Activated CD8-positive, alpha-beta T cell treated with anti-CD3 and anti-CD28 coated beads, Interleukin-2, amount 10 ng/mL, durations not matched to agents 7 days and 5 days (primary cell): ENCODE data around the gene RALGAPB. TPM values are rescaled to one million over a fixed set of nuclear protein-coding genes. Genes with fewer than 3 reads are reported as not detected.

ENCODE experiments used
- ATAC-seq: fragments of 150-1000 bp; cut with Tn5 transposase; one replicate; pipeline ENCODE4 v1.10.0; 2021; ENCODE audit warnings: moderate library complexity
- CTCF ChIA-PET: fragments of 350-600 bp; sonication (Branson Sonifier 250); formaldehyde crosslinking; loops from one replicate; lab custom pipeline; 2021; ENCODE audit warnings: antibody characterized with exemption; lab: Charles Lee
- POLR2A ChIA-PET: fragments of 350-600 bp; sonication (Branson Sonifier 250); formaldehyde crosslinking; loops from one replicate; lab custom pipeline; 2021; ENCODE audit warnings: antibody characterized with exemption; lab: Charles Lee
- DNase-seq: peaks from one replicate; pipeline ENCODE4 v3.0.0-alpha.2; 2020
- H3K27ac Mint-ChIP-seq: one replicate; pipeline ENCODE4 v1.8.0; 2021; ENCODE audit warnings: mild to moderate bottlenecking, mixed read lengths
- H3K27me3 Mint-ChIP-seq: one replicate; pipeline ENCODE4 v1.8.0; 2021; ENCODE audit warnings: low read depth, mixed read lengths
- H3K36me3 Mint-ChIP-seq: one replicate; pipeline ENCODE4 v1.8.0; 2021; ENCODE audit warnings: low read depth, mixed read lengths
- H3K4me1 Mint-ChIP-seq: one replicate; pipeline ENCODE4 v1.8.0; 2021; ENCODE audit warnings: low read depth, mixed read lengths
- H3K4me3 Mint-ChIP-seq: one replicate; pipeline ENCODE4 v1.8.0; 2021; ENCODE audit warnings: mild to moderate bottlenecking, mixed read lengths
- H3K9me3 Mint-ChIP-seq: one replicate; pipeline ENCODE4 v1.8.0; 2022; ENCODE audit warnings: mixed read lengths; ENCODE audit not compliant: insufficient read depth
- total RNA-seq, 2 experiments: library from RNA; stranded (reverse); gene quantifications; one replicate each; pipeline ENCODE4 v1.2.3, GENCODE V29; 2021

The RALGAPB gene
- total RNA-seq, 2 experiments from 2014 or later = 29.5 to 29.6 TPM

DNA sequence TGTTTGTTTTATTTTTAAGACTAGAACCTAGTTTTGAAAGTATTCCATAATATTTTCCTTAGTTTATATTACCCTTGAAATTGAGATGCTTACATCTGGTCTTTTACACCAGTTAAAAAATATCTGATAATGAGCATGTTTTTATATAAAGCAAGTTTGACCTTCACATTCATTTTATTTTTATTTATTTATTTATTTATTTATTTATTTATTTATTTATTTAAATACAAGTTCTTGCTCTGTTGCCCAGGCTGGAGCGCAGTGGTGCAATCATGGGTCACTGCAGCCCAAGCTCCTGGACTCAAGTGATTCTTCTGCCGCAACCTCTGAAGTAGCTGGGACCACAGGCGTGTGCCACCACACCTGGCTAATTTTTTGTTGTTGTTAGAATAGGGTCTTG, 55.5 kb downstream of the RALGAPB start:
- Mint-ChIP-seq H3K36me3 (peaks cover 24% of the 10 kb centered on the region), H3K4me3 (no peak overlapping the region), H3K4me1 (no peaks in the 10 kb centered on the region), H3K27me3 (no peaks in the 10 kb centered on the region), H3K9me3 (no peaks in the 10 kb centered on the region), H3K27ac (no peak overlapping the region)
- no peak for DNase-seq
- CTCF ChIA-PET = no interaction called here
- POLR2A ChIA-PET = no interaction called here
- ATAC-seq = no peak

DNA sequence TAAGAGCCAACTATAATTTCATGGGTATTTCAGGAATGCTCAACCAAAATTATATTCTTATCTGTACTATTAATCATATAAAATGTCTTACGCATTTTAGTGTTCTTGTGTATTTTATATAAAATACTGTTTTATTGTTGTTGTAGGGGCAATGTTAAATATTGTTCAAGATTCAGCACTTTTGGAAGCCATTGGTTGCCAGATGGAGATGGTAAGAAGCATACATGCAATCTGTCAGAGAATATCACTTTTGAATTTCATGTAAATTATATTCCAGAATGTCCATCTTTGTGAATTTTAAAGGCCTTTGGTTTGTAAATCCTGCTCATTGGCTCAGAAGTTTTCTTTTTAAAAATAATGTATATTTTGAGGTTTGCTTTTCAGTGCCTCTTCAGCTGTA, 58.4 kb downstream of the RALGAPB start:
- ChIA-PET POLR2A (no interaction called here), CTCF (no interaction called here)
- Mint-ChIP-seq H3K9me3 (no peaks in the 10 kb centered on the region), H3K27ac (no peak overlapping the region), H3K4me3 (no peak overlapping the region), H3K4me1 (peaks cover 1% of the 10 kb centered on the region), H3K27me3 (no peaks in the 10 kb centered on the region), H3K36me3 (peaks cover 32% of the 10 kb centered on the region)
- no peak for ATAC-seq
- DNase-seq = no peak

DNA sequence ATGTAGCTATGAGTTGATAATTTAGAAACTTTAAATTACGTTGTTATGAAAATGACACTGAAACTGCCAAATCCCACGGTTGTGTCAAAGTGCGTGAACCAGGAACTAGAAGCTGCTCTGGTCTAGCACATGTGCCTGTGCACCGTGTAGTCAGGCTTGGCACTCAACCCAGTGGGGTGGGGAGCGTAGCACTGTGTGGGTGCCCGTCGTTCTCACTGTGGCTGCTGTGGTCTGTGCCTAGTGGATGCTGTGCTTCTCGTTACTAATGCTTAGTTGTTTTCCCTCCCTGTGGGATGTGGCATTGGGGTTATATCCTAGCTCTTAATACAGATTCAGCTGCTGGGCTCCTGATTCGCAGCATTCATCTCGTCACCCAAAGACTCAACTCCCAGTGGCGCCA, 62.1 kb downstream of the RALGAPB start:
- ChIA-PET POLR2A (interaction anchor here (0.6 kb wide), 1 partner anchor 100 kb away, joined by 4 read pairs; the partner anchor contains the start of gene SNHG17), CTCF (interaction anchor here (0.7 to 1.7 kb wide), 2 partner anchors 16 to 99 kb away, joined by 3 to 6 read pairs; partner anchors contain the start of gene SNHG17)
- Mint-ChIP-seq H3K9me3 (no peaks in the 10 kb centered on the region), H3K27me3 (no peaks in the 10 kb centered on the region), H3K36me3 (peaks cover 45% of the 10 kb centered on the region), H3K4me1 (peaks cover 17% of the 10 kb centered on the region), H3K4me3 (no peak overlapping the region), H3K27ac (no peak overlapping the region)
- DNase-seq (no peak), ATAC-seq (no peak)

DNA sequence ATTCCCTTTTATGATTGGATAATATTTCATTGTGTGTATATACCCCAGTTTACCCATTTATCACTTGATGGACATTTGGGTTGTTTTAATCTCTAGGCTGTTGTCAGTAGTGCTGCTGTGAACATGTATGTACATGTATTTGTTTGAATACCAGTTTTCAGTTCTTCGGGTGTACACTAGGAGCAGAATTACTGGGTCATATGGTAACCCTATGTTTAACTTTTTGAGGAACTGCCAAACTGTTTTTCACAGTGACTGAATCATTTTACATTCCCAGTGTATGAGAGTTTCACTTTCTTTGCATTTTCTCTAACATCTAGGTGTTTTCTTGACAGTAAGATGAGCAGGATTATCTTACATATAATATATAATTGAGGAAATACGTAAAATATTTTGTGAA, 63.7 kb downstream of the RALGAPB start:
- peaks cover 17% of the 10 kb centered on the region for H3K4me1 Mint-ChIP-seq
- POLR2A ChIA-PET = no interaction called here
- CTCF ChIA-PET = no interaction called here
- no peak for DNase-seq
- H3K9me3 Mint-ChIP-seq = no peaks in the 10 kb centered on the region
- ATAC-seq = no peak
- H3K27me3 Mint-ChIP-seq = no peaks in the 10 kb centered on the region
- H3K27ac Mint-ChIP-seq = no peak overlapping the region
- H3K4me3 Mint-ChIP-seq = no peak overlapping the region
- peaks cover 49% of the 10 kb centered on the region for H3K36me3 Mint-ChIP-seq

DNA sequence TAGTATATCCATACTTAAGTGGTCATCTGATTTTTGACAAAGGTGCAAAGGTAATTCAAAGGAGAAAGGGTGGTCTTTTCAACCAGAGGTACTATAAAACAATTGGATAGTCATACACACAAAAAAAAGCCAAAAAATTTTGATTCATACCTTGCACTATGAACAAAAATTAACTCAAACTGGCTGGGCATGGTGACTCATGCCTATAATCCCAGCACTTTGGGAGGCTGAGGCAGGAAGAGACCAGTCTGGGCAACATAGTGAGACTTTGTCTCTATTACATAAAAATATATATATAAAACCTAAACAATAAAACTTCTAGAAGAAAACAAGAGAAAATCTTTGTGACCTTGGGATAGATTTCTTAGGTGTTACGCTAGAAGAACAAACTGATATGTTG, 64.5 kb downstream of the RALGAPB start:
- ChIA-PET CTCF (no interaction called here), POLR2A (no interaction called here)
- no peaks in the 10 kb centered on the region for H3K9me3 Mint-ChIP-seq
- H3K4me1 Mint-ChIP-seq = peaks cover 17% of the 10 kb centered on the region
- peaks cover 53% of the 10 kb centered on the region for H3K36me3 Mint-ChIP-seq
- H3K27ac Mint-ChIP-seq = no peak overlapping the region
- ATAC-seq = no peak
- no peak overlapping the region for H3K4me3 Mint-ChIP-seq
- no peak for DNase-seq
- H3K27me3 Mint-ChIP-seq = no peaks in the 10 kb centered on the region

DNA sequence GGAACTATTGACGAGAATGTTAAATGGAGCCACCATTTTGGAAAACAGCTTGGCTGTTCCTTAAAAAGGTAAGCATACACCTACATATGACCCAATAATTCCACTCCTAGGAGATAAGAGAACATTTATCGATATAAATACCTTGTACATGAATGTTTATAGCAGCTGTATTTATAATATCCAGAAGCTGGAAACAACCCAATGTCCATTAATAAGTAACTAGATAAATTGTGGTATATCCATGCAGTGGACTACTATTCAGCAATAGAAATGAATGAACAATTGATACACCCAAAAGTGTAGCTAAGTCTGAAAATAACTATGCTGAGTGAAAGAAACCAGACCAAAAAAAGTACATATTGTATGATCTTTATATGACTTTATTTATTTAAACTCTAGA, 66.1 kb downstream of the RALGAPB start:
- DNase-seq (no peak), ATAC-seq (no peak)
- Mint-ChIP-seq H3K4me3 (no peak overlapping the region), H3K27ac (no peak overlapping the region), H3K9me3 (no peaks in the 10 kb centered on the region), H3K4me1 (peaks cover 17% of the 10 kb centered on the region), H3K27me3 (no peaks in the 10 kb centered on the region), H3K36me3 (peaks cover 56% of the 10 kb centered on the region)
- ChIA-PET CTCF (interaction anchor here (0.7 to 1.2 kb wide), 2 partner anchors 11 to 12 kb away, joined by 3 to 4 read pairs; no protein-coding TSS in a partner anchor), POLR2A (no interaction called here)

DNA sequence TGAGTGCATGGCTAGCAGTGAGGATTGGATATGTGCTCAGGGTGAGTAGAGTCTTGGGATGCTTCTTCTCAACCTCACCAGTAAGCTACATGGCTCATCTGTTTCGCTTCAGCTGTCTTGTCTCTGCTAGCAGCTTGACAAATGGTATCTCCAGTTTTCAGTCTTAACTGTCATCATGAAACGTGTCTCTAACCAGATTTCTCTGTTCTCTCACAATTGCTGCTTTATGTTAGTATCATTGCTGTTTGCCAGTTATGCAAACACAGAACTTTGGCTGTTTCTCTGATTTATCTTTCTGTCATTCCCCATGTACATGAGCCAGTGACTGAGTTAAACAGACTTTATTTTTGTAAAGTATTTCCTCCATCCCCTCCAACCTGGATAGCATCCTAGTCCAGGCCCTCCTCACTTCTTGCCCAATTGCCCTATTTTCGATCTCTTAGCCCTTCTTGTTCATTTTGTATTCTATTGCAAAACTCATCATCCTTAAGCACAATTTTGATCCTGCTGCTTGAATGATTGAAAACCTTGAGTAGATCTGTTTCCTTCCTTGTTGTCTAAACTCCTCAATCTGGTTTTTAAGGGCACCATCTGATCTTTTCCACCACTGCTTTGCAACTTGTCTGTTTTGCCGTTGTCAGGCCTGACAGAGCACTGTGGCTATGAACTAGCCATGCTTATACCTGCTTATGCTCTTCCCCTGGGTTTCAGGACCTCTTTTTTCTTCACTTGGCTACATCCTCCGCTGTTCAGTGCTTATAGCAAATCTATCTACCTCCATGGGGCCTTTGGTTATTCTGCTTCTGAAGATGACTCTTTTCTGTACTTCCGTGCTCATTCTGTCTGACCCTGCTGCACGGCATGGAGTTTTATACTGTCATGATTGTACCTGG, 70.6 kb downstream of the RALGAPB start:
- POLR2A ChIA-PET = no interaction called here
- Mint-ChIP-seq H3K9me3 (no peaks in the 10 kb centered on the region), H3K27me3 (no peaks in the 10 kb centered on the region), H3K4me1 (no peaks in the 10 kb centered on the region), H3K36me3 (peaks cover 48% of the 10 kb centered on the region), H3K4me3 (no peak overlapping the region), H3K27ac (no peak overlapping the region)
- ATAC-seq (no peak), DNase-seq (no peak)
- CTCF ChIA-PET = no interaction called here

DNA sequence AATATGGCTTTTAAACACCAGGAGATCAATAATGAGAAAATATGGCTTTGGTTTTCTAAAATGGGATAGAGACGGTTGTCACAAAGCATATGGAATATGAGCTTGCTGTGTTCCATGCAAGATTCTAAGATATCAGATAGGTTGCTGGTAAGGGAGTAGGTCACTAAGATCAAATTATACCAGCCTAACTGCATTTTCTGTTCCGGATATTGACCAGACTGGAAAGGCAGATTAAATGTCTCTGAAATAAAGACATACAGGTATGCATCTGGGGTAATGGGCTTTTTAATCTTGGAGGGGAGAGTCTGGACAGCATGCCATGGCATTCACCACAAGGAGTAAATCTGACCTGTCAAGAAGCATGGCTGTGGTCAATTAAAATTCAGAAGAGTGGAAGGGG, 73.1 kb downstream of the RALGAPB start:
- Mint-ChIP-seq H3K4me3 (no peak overlapping the region), H3K27ac (no peak overlapping the region), H3K9me3 (no peaks in the 10 kb centered on the region), H3K4me1 (no peaks in the 10 kb centered on the region), H3K27me3 (no peaks in the 10 kb centered on the region), H3K36me3 (peaks cover 56% of the 10 kb centered on the region)
- no peak for DNase-seq
- CTCF ChIA-PET = interaction anchor here (1.4 kb wide), 1 partner anchor 73 kb away, joined by 4 read pairs; the partner anchor contains the start of gene RALGAPB
- ATAC-seq = no peak
- POLR2A ChIA-PET = no interaction called here

DNA sequence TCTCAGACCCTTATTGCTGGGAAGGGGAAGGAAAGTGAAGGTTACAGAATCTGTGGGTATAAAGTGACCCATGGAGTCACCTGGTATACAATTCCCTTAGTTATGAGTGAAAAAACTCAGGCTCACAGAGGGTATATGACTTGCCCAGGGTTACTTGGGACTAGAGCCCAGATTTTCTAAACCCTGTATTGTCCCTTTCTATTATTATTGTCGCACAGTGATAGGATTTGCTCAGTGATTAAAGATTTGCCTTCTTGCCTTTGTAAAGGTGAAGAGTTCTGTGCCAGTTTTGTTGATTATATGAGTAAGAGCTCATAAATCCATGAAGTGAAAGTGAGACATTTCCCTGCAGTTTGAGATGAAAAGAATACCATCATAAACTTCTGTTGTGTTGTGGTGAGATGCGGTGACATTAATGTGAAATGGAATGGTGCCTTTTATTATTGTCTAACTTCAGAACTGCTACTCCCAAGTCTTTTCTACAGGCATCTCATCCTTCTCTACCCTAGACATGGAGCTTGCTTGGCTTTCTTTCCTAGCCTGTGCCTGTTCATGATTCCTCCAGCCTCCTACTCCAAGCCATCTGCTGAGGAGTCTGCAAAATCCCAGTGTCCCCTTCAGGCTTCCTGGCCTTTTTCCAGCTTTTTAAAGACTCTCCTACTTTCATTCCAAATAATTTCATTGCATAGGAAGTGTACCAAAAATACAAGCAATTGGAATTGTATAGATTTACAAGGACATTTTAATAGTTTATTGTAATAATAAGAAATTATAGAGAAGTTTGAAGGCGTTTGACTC, 74.8 kb downstream of the RALGAPB start:
- no peak overlapping the region for H3K27ac Mint-ChIP-seq
- no peaks in the 10 kb centered on the region for H3K4me1 Mint-ChIP-seq
- DNase-seq (no peak), ATAC-seq (no peak)
- peaks cover 41% of the 10 kb centered on the region for H3K36me3 Mint-ChIP-seq
- H3K27me3 Mint-ChIP-seq = no peaks in the 10 kb centered on the region
- CTCF ChIA-PET = no interaction called here
- POLR2A ChIA-PET = no interaction called here
- H3K4me3 Mint-ChIP-seq = no peak overlapping the region
- no peaks in the 10 kb centered on the region for H3K9me3 Mint-ChIP-seq

DNA sequence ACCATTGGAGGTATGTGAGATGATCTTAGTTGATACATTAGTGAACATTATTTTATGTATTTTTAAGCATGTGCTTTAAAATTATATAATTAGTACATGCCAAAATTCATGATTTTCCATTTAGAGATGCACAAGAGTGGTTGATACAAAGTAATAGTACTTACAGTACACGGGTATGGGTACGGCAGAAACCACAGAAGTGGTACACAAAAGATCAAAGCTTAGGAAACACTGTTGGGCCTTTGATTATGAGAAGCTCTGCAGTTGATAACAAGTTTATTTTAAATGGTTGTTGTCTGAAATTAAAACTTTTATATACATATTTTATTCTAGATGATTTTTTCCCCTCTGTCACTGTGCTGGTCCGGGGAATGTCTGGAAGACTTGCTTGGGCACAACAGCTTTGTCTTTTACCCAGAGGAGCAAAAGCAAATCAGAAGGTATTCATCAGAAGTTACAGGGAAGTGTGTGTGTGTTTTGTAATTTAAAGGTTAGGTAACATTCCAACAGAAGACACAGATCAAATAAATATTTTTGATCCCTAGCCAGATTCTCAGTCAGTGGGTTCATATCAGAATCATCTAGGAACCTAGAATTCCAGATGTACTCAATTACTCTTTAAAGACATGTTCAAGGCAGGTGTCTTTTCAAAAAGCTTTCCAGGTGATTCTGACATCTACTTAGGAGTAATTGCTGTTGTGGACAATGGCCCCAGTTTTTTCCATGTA, 75.9 kb downstream of the RALGAPB start:
- DNase-seq (no peak), ATAC-seq (no peak)
- Mint-ChIP-seq H3K36me3 (peaks cover 35% of the 10 kb centered on the region), H3K4me3 (no peak overlapping the region), H3K9me3 (no peaks in the 10 kb centered on the region), H3K27ac (no peak overlapping the region), H3K27me3 (no peaks in the 10 kb centered on the region), H3K4me1 (no peaks in the 10 kb centered on the region)
- ChIA-PET POLR2A (no interaction called here), CTCF (no interaction called here)

DNA sequence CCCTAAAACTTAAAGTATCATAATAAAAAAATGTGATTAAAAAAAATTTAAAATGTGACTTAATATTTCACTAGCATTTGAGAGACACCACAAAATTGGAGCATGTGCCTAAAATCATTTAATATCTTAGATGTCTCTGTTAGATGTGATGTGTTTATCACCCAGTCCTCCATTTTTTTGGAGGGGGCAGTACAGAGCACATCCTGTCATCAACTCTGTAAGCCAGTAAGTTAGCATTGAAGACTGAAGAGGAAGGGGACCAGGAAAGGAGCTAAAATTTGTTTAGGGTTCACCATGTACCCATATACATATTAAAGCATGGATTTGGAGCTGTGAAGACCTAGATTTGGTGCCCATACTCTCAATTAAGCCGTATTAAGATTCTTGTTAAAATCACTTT, 77.6 kb downstream of the RALGAPB start:
- Mint-ChIP-seq H3K36me3 (peaks cover 43% of the 10 kb centered on the region), H3K9me3 (no peaks in the 10 kb centered on the region), H3K27me3 (no peaks in the 10 kb centered on the region), H3K27ac (no peak overlapping the region), H3K4me1 (no peaks in the 10 kb centered on the region), H3K4me3 (no peak overlapping the region)
- POLR2A ChIA-PET = no interaction called here
- DNase-seq (peak; percentile 26), ATAC-seq (no peak)
- CTCF ChIA-PET = interaction anchor here (0.6 to 1.2 kb wide), 6 partner anchors 9 to 19 kb away, joined by 3 to 6 read pairs (median 4); no protein-coding TSS in a partner anchor
